NCI-H446 (cell line): ENCODE results near the gene CUEDC2.

Source experiments
- DNase-seq, 2 experiments: peaks; one replicate each; lab custom pipeline; 2025; lab: John Stamatoyannopoulos, UW

Gene CUEDC2

GRCh38 chr10:102396730-102397151, 35.6 kb downstream of the CUEDC2 start:
- no peak for DNase-seq

DNA sequence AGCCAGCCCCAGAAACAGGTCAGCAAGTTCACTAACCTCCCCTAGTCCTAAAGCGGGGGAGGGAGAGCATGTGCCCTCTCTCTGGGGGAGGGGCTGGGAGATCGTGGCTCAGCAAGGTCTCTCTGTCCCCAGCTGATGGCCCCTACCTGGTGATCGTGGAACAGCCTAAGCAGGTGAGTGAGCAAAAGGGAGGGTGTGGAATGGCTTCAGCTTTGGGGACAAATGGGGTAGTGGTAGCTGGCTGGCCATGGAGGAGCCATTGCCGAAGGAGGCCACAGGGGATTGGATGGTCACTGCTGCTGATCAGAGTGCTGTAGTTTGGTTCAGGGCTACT, 36.1 kb downstream of the CUEDC2 start:
- no peak for DNase-seq

DNA sequence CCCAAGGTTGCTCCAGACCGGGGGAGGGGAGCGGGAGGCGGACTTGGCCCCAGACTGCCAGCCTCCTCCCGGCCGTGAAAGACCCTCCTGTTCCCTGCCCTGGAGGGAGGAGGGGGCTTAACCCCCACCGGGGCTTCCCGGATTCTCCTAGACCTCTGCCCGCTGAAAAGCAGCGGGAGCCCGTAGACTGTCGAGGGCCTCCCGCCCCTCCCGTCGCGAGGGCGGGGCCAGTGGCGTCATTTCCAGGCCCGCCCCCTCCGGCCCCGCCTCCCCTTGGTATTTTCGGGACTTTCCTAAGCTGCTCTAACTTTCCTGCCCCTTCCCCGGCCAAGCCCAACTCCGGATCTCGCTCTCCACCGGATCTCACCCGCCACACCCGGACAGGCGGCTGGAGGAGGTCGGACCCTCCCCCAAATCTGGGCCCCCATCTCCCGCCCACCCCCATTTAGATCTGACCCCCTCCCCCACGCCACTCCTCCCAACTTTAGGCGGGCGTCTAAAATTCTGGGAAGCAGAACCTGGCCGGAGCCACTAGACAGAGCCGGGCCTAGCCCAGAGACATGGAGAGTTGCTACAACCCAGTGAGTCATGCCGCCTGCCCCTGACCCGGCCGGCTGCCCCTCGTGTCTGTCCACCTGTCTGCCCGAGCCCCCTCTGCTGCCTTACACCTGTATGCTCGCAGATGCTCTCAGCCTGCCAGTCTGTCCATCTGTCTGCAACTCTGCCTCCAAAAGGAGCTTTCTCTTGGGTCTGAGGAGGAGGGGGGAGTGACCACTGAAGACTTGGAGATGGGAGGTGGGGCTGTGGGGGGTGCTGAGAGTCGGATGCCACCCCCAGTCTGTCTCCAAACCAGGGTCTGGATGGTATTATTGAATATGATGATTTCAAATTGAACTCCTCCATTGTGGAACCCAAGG, 36.7 kb downstream of the CUEDC2 start, which contains the start of gene NFKB2:
Gene NFKB2 (plus strand): TSS at position 306 of the 917 bp plus-strand sequence. CDS start 255 bp downstream, at position 561.
- peak; percentile 35 to 72 for DNase-seq

- DNase-seq, result peak in 1 of 2 experiments; percentile 13
These were observed 37.5 kb downstream of the CUEDC2 start for GRCh38 chr10:102394801-102395399.

DNA sequence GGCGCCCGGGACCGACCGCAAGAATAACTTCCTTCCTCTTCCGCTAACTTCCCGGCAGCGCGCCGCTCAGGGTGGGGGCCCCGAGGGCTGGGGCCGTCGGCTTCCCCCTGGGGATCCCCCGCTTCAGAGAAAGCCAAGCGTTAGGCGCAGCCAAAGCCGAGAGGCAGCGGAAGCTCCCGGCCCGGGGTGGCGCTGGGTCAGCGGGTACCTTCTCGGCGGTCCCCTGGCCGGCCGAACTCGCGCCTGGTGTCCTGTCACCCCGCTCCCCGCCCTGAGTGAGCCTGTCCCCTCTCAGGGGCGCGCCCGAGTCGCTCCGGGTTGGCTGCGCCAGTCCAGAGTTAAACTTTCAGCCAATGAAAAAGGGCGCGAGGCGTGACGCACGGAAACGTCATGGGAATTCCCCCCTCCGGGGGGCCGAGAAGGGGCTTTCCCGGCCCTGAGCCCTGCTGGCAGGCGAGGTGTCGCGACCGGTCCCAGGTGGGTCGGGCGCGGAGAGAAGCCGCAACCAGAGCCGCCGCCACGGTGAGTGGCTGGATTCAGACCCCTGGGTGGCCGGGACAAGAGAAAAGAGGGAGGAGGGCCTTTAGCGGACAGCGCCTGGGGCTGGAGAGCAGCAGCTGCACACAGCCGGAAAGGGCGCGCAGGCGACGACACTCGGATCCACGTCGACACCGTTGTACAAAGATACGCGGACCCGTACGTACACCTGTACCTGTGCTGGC, 38.1 kb downstream of the CUEDC2 start:
- DNase-seq, result peak in 1 of 2 experiments; percentile 78

GRCh38 chr10:102393411-102394078, 38.8 kb downstream of the CUEDC2 start:
- DNase-seq, result peak in 1 of 2 experiments; percentile 19

- DNase-seq, result no peak
These were observed 40.1 kb downstream of the CUEDC2 start for GRCh38 chr10:102392306-102392705.

DNA sequence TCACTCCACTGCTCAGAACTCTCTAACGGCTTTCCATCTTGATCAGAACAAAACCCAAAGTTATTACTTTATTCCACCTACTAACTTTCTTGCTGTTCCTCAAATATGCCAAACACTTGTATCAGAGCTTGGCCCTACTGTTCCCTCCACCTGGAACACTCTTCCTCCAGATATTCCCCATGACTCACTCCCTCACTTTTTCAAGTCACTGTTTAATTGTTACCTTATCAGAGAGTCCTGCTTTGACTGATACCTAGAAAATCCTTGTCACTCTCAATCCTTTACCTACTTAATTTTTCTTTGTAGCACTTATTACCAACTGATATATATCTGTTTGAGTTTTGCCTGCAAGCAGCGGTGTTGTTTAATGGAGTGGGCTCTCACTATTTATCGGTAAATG, 42.5 kb downstream of the CUEDC2 start:
- DNase-seq, result no peak

DNA sequence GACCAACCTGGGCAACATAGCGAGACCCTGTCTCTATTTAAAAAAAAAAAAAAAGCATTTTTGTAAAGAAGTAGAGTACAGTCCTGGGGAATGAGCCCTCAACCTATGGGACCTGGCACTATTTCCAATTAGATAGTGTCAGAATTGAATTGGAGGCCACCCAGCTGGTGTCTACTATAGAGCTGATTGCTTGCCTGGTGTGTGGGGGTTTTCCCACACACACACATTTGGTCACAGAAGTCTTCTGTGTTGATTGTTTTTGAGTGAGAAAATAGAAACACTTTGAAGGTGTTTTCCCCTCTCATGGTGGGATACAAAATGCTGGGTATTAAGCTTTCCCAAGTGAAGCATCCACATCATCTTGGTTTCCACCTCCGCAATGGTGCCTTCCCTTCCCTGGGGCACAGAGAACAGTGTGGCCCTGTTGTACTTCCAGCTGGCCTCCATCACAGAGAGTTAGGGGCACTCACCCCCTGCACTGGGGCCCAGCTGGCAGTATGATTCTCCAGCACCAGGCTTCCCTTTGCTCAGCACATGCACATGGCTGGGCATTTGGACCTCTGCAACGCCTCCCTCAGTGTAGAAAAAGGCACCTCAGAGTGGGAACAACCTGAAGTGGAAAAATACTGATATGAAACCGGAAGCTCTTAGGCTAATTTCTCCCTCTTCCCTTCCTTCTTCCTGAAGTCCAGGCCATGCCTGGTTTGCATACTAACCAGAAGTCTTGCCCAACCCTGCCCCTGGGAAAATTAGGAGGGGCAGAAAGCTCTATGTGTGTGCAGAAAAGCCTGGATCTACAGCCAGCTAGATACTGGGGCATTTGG, 47.6 kb downstream of the CUEDC2 start:
- DNase-seq, result no peak

DNA sequence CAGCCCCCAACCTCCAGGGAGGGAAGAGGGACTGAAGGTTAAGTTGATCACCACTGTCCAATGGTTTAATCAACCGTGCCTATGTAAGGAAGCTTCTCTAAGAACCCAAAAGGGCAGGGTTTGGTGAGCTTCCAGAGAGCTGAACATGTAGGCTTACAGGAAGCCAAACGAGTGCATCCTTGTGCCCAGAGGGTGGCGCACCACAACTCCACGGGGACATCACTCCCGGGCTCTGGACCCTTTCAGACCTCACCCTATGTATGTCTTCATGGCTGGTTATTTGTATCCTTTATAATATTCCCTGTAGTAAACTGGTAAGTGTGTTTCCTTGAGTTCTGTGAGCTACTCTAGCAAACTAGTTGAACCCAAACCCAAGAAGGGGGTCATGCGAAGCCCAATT, 48.3 kb downstream of the CUEDC2 start:
- DNase-seq, result no peak

DNA sequence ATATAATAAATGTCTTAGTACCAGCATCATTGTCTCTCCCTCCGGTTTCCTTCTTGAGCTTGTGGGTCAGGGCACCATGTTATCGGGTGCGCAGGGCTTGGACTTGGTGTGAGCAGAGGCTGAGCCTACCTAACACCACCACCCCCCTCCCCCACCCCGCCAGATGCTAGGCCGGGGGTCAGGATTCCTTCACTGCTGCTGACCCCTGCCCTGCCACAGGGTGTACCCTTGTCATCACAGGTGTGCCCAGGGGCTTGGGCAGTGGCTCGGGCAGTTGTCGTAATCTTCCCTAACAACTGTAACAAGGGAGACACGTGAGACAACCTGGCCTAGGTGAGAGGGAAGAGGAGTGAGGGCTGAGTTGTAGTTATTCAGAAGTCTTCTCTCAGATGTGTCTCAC, 49.5 kb downstream of the CUEDC2 start:
- DNase-seq, result no peak

DNA sequence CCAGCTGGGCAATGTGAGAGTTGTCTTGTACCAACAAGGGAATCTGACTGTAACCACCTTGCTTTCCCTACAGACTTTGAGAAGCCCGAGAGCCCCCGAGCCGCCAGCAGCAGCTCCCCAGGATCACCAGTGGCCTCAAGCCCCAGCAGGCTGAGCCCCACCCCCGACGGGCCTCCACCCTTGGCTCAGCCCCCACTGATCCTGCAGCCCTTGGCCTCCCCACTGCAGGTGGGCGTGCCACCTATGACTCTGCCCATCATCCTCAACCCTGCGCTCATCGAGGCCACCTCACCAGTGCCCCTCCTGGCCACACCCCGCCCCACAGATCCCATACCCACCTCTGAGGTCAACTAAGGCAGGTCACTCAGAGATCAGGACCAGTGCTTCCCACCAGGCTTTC, 50.4 kb downstream of the CUEDC2 start:
- DNase-seq, result no peak

DNA sequence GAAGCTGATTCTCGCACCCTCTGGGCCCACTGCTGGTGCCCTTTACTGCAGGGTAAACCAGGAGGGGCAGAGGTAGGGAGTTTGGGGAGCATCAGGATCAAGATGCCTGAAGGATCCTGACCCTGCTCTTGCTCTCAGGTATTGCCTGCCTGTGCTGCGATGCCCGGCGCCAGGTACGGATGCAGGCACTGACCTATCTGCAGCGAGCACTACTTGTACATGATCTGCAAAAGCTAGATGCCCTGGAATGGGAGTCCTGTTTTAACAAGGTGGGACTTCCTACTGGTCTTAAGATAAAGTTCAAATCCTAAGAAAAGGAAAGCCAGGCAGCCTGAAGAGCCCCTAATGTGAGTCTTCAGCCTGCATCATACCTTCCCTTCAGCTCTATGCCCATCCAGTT, 53.0 kb downstream of the CUEDC2 start:
- no peak for DNase-seq

GRCh38 chr10:102376901-102377300, 55.5 kb downstream of the CUEDC2 start:
- no peak for DNase-seq

DNA sequence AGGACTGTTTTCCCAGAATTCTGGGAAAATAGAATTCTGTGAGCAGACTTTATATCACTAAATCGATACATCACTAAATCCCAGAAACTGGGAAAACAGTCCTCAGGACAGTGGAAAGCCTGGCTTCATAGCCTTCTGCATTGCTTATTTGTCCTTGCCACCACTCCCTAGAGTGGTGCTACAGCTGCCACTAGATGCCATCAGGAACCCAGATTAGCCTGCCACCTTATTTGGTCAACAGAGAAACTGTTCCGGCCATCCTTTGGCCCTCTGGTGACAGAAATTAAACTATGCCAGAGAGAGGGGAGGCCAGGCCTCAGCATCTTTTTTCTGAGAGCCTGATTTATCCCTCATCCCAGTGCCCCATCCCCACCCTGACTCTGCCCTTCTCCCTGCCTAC, 56.5 kb downstream of the CUEDC2 start:
- DNase-seq, result no peak

DNA sequence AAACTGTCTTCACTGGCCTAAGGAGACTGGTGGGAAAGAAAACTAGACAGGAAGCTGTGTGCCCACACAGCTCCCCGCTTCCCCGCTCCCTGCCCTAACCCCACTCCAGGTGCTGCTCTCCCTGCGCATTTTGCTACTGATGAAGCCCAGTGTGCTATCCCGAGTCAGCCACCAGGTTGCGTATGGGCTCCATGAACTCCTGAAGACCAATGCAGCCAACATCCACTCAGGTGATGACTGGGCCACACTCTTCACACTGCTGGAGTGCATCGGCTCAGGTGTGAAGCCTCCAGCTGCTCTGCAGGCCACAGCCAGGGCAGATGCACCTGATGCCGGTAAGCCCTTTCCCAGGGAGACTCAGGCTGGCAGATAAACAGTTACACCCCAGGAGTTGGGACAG, 57.1 kb downstream of the CUEDC2 start:
- no peak for DNase-seq
